HEK293T (cell line): ENCODE data around the gene NFIA.
A peak's percentile ranks its signal among the peaks of the same experiment; 100 is the strongest.

Experiments
- CTCF ChIA-PET: fragments of 350-600 bp; formaldehyde crosslinking; extraction: SDS; loops from one replicate; lab custom pipeline; 2021; ENCODE audit warnings: antibody characterized with exemption, inconsistent platforms; lab: Yijun Ruan, JAX
- POLR2A ChIA-PET: fragments of 350-600 bp; formaldehyde crosslinking; extraction: SDS; loops from one replicate; lab custom pipeline; 2020; ENCODE audit warnings: antibody characterized with exemption, inconsistent platforms; lab: Yijun Ruan, JAX
- DNase-seq: peaks from one replicate; pipeline ENCODE4 v3.0.0; 2012; ENCODE audit warnings: mixed read lengths; ENCODE audit errors: extremely low spot score
- ARNT ChIP-seq: fragments of 450-650 bp; IDR thresholded peaks from 2 replicates; pipeline ENCODE4 v1.6.1; 2017; ENCODE audit warnings: mild to moderate bottlenecking
- BHLHE40 ChIP-seq: fragments of 450-650 bp; IDR thresholded peaks from 2 replicates; pipeline ENCODE4 v1.6.1; 2016; ENCODE audit warnings: mild to moderate bottlenecking, moderate library complexity, borderline replicate concordance
- CTBP1 ChIP-seq: fragments of 450-650 bp; IDR thresholded peaks from 2 replicates; pipeline ENCODE4 v1.6.1; 2016; ENCODE audit warnings: borderline replicate concordance
- ELF4 ChIP-seq: fragments of 450-650 bp; IDR thresholded peaks from 2 replicates; pipeline ENCODE4 v1.6.1; 2017; ENCODE audit warnings: antibody characterized with exemption
- FOXA1 ChIP-seq: fragments of 450-650 bp; IDR thresholded peaks from 2 replicates; pipeline ENCODE4 v1.6.1; 2016; ENCODE audit warnings: mild to moderate bottlenecking
- FOXK2 ChIP-seq: fragments of 450-650 bp; IDR thresholded peaks from 2 replicates; pipeline ENCODE4 v1.6.1; 2016; ENCODE audit warnings: mild to moderate bottlenecking
- FOXM1 ChIP-seq: fragments of 450-650 bp; IDR thresholded peaks from 2 replicates; pipeline ENCODE4 v1.6.1; 2017; ENCODE audit warnings: mild to moderate bottlenecking, borderline replicate concordance
- HDGF ChIP-seq: fragments of 450-650 bp; IDR thresholded peaks from 2 replicates; pipeline ENCODE4 v1.6.1; 2017; ENCODE audit warnings: antibody characterized with exemption, borderline replicate concordance
- L3MBTL2 ChIP-seq: fragments of 450-650 bp; conservative IDR thresholded peaks from 2 replicates; pipeline ENCODE4 v1.6.1; 2016; ENCODE audit warnings: mild to moderate bottlenecking
- LEF1 ChIP-seq: fragments of 450-650 bp; IDR thresholded peaks from 2 replicates; pipeline ENCODE4 v1.6.1; 2017; ENCODE audit warnings: mild to moderate bottlenecking, borderline replicate concordance
- NFRKB ChIP-seq: fragments of 450-650 bp; IDR thresholded peaks from 2 replicates; pipeline ENCODE4 v1.6.1; 2016; ENCODE audit warnings: mild to moderate bottlenecking, moderate library complexity
- SP1 ChIP-seq: fragments of 450-650 bp; IDR thresholded peaks from 2 replicates; pipeline ENCODE4 v1.6.1; 2017
- SUZ12 ChIP-seq: fragments of 450-650 bp; IDR thresholded peaks from 2 replicates; pipeline ENCODE4 v1.6.1; 2016; ENCODE audit warnings: mild to moderate bottlenecking
- TARDBP ChIP-seq: fragments of 450-650 bp; IDR thresholded peaks from 2 replicates; pipeline ENCODE4 v1.6.1; 2016
- ZNF384 ChIP-seq: fragments of 450-650 bp; IDR thresholded peaks from 2 replicates; pipeline ENCODE4 v1.6.1; 2016
- TF ChIP-seq, protein P1 (sequence below): fragments of 450-650 bp; IDR thresholded peaks from 2 replicates; pipeline ENCODE4 v1.6.1; 2016

NFIA gene

GRCh38 chr1:61184040-61184713 lies 101.8 kb downstream of the NFIA start:
- ChIA-PET POLR2A (interaction anchor here (1.3 kb wide), 1 partner anchor 134 kb away, joined by 3 read pairs; no protein-coding TSS in a partner anchor), CTCF (interaction anchor here (0.6 kb wide), 1 partner anchor 128 kb away, joined by 3 read pairs; no protein-coding TSS in a partner anchor)
- TF ChIP-seq SP1 (no peak), FOXM1 (no peak), L3MBTL2 (no peak), TARDBP (no peak), ARNT (no peak), NFRKB (no peak), FOXA1 (no peak), HDGF (no peak), ZNF384 (no peak), CTBP1 (no peak), BHLHE40 (no peak), FOXK2 (no peak), SUZ12 (no peak), ELF4 (no peak), LEF1 (no peak)
- TF ChIP-seq, protein P1, sequence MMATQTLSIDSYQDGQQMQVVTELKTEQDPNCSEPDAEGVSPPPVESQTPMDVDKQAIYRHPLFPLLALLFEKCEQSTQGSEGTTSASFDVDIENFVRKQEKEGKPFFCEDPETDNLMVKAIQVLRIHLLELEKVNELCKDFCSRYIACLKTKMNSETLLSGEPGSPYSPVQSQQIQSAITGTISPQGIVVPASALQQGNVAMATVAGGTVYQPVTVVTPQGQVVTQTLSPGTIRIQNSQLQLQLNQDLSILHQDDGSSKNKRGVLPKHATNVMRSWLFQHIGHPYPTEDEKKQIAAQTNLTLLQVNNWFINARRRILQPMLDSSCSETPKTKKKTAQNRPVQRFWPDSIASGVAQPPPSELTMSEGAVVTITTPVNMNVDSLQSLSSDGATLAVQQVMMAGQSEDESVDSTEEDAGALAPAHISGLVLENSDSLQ = no peak
- peak; percentile 37 for DNase-seq

GRCh38 chr1:61184714-61185106 lies 102.3 kb downstream of the NFIA start:
- DNase-seq = no peak
- ChIA-PET CTCF (interaction anchor here (0.6 kb wide), 1 partner anchor 127 kb away, joined by 3 read pairs; no protein-coding TSS in a partner anchor), POLR2A (interaction anchor here (1.3 kb wide), 1 partner anchor 135 kb away, joined by 3 read pairs; no protein-coding TSS in a partner anchor)
- TF ChIP-seq CTBP1 = no peak
- no peak for TF ChIP-seq NFRKB
- no peak for TF ChIP-seq TARDBP
- TF ChIP-seq SUZ12 = no peak
- no peak for TF ChIP-seq LEF1
- no peak for TF ChIP-seq BHLHE40
- no peak for TF ChIP-seq FOXM1
- no peak for TF ChIP-seq ELF4
- no peak for TF ChIP-seq L3MBTL2
- TF ChIP-seq ZNF384 = no peak
- no peak for TF ChIP-seq FOXK2
- TF ChIP-seq, protein P1 = no peak
- TF ChIP-seq FOXA1 = no peak
- TF ChIP-seq SP1 = no peak
- TF ChIP-seq ARNT = no peak
- TF ChIP-seq HDGF = no peak

GRCh38 chr1:61186753-61187152 lies 104.4 kb downstream of the NFIA start:
- POLR2A ChIA-PET = no interaction called here
- DNase-seq = no peak
- TF ChIP-seq BHLHE40 (no peak), NFRKB (no peak), FOXA1 (no peak), HDGF (no peak)
- CTCF ChIA-PET = no interaction called here

DNA sequence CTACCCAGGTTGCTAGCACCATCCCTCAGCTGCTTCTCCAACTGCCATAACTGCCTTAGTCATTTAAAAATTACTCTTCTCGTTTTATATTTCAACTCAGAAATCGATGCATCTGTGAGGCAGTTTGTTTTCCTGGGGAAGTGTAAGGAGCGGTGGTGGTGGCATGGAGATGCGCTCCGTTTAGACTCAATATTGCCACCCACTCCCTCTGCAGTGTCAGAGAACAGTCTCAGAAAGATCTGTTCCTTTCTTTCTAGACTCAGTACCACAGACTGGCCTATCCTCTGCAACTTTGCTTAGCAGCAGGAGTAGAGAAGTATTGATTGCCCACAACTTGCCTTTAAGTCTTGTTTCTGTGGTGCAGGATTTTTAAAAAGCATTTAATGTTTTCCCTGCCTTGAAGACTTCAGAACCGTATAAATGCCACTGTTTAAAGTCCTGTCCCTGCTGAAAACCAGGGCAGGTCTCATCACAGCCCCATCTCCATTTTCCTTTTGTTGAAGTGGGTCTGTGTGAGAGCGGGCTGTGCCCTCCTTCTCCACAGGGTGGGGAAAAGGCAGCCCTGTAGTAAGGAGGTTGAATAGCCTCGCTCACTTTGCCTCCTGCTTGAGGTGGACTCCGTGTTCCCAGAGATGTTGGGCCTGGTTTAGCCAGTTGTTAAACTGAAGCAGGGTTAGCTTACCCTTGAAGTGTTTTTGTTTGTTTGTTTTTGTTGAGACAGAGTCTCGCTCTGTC lies 105.2 kb downstream of the NFIA start:
- CTCF ChIA-PET = no interaction called here
- no peak for DNase-seq
- TF ChIP-seq, protein P1 = no peak
- no peak for TF ChIP-seq HDGF
- no peak for TF ChIP-seq SP1
- POLR2A ChIA-PET = no interaction called here

GRCh38 chr1:61190153-61190552 lies 107.8 kb downstream of the NFIA start:
- DNase-seq = no peak
- POLR2A ChIA-PET = no interaction called here
- TF ChIP-seq CTBP1 = no peak
- no peak for TF ChIP-seq LEF1
- TF ChIP-seq ARNT = no peak
- TF ChIP-seq FOXK2 = no peak
- TF ChIP-seq NFRKB = no peak
- no peak for TF ChIP-seq FOXA1
- TF ChIP-seq L3MBTL2 = no peak
- TF ChIP-seq ZNF384 = no peak
- no peak for TF ChIP-seq FOXM1
- TF ChIP-seq TARDBP = no peak
- no peak for TF ChIP-seq BHLHE40
- TF ChIP-seq SUZ12 = no peak
- no peak for TF ChIP-seq SP1
- no peak for TF ChIP-seq ELF4
- TF ChIP-seq HDGF = no peak
- TF ChIP-seq, protein P1 = no peak
- CTCF ChIA-PET = no interaction called here
